ENCODE data around the gene SPRED1.

DNA sequence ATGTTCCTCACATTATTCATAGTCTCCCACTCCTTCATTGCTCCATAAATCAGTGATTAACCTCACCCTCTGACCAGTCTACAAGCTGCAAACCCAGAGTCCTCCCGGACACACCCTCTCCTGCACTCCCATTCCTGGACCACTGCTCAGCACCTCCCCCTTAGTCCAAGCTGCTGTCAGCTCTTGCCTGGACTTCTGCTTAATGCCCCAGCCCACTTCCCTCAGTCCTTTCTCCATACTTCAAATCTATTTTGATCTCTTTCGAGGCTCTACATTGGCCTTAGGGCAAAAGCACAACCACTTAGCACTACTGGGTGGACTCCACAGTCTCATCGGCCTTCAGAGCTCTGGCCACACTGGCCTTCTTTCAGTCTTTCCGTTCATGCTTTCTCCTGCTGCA lies 121.9 kb downstream of the SPRED1 start:
- TF ChIP-seq, protein P1, sequence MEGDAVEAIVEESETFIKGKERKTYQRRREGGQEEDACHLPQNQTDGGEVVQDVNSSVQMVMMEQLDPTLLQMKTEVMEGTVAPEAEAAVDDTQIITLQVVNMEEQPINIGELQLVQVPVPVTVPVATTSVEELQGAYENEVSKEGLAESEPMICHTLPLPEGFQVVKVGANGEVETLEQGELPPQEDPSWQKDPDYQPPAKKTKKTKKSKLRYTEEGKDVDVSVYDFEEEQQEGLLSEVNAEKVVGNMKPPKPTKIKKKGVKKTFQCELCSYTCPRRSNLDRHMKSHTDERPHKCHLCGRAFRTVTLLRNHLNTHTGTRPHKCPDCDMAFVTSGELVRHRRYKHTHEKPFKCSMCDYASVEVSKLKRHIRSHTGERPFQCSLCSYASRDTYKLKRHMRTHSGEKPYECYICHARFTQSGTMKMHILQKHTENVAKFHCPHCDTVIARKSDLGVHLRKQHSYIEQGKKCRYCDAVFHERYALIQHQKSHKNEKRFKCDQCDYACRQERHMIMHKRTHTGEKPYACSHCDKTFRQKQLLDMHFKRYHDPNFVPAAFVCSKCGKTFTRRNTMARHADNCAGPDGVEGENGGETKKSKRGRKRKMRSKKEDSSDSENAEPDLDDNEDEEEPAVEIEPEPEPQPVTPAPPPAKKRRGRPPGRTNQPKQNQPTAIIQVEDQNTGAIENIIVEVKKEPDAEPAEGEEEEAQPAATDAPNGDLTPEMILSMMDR (IDR thresholded peaks at IDR 0.05): no peak
- no peak for TF ChIP-seq POLR2AphosphoS5 (IDR thresholded peaks at IDR 0.05)
- no peak for TF ChIP-seq EP300 (IDR thresholded peaks at IDR 0.05)
- no peak for TF ChIP-seq POLR2A (IDR thresholded peaks at IDR 0.05)
